Mesenchymal stem cell (in vitro differentiated cells and primary cell): Measurements from ENCODE around the gene DPH7.
"Not testable (repeated sequence)": the region's sequence is repeated elsewhere in the genome, so short reads cannot be mapped to it uniquely, and the experiment has no call there.

Experiments
- DNase-seq: peaks from one replicate; pipeline ENCODE4 v3.0.0-alpha.2; 2013
- H2AFZ ChIP-seq: one replicate; pipeline ENCODE4 v1.6.1; 2013; ENCODE audit warnings: low read depth, mild to moderate bottlenecking, control low read depth, inconsistent platforms, low read length, moderate library complexity
- H2AK5ac ChIP-seq: 2 replicates; pipeline ENCODE4 v1.6.1; 2013; ENCODE audit warnings: low read length, moderate library complexity, mild to moderate bottlenecking, inconsistent platforms; ENCODE audit not compliant: severe bottlenecking
- H2BK120ac ChIP-seq: one replicate; pipeline ENCODE4 v1.6.1; 2013; ENCODE audit warnings: low read depth, mild to moderate bottlenecking, inconsistent platforms, low read length, moderate library complexity
- H2BK12ac ChIP-seq, 2 experiments: one replicate each; pipeline ENCODE4 v1.6.1; 2013; ENCODE audit warnings: inconsistent platforms in 2 of 2, low read length in 2 of 2, mild to moderate bottlenecking in 2 of 2, moderate library complexity in 2 of 2, control low read depth in 1 of 2
- H2BK15ac ChIP-seq: one replicate; pipeline ENCODE4 v1.6.1; 2013; ENCODE audit warnings: mild to moderate bottlenecking, low read depth, inconsistent platforms; ENCODE audit not compliant: poor library complexity, severe bottlenecking
- H2BK5ac ChIP-seq: 2 replicates; pipeline ENCODE4 v1.6.1; 2013; ENCODE audit warnings: low read depth, mild to moderate bottlenecking, low read length, control low read depth, inconsistent platforms; ENCODE audit not compliant: poor library complexity, severe bottlenecking
- H3K14ac ChIP-seq, 2 experiments: one replicate each; pipeline ENCODE4 v1.6.1; 2013; ENCODE audit warnings: inconsistent platforms in 2 of 2, low read length in 2 of 2, control low read depth in 1 of 2, mild to moderate bottlenecking in 1 of 2, moderate library complexity in 1 of 2
- H3K18ac ChIP-seq, 2 experiments: one replicate each; pipeline ENCODE4 v1.6.1; 2013; ENCODE audit warnings: inconsistent platforms in 2 of 2, low read length in 2 of 2, control low read depth in 1 of 2, low read depth in 1 of 2, mild to moderate bottlenecking in 1 of 2
- H3K23ac ChIP-seq, 2 experiments: one replicate each; pipeline ENCODE4 v1.6.1; 2013; ENCODE audit warnings: inconsistent platforms in 2 of 2, low read length in 2 of 2, mild to moderate bottlenecking in 2 of 2, moderate library complexity in 2 of 2, control low read depth in 1 of 2
- H3K27ac ChIP-seq: 2 replicates; pipeline ENCODE4 v1.5.1; 2013; ENCODE audit warnings: mild to moderate bottlenecking, moderate library complexity, low read length, control low read depth, inconsistent platforms; ENCODE audit not compliant: poor library complexity, severe bottlenecking
- H3K27me3 ChIP-seq, 2 experiments: 2 replicates each; pipeline versions ENCODE4 v1.6.1 to v1.7.0; 2013; ENCODE audit warnings: low read length in 2 of 2, mild to moderate bottlenecking in 2 of 2, moderate library complexity in 2 of 2, control low read depth in 1 of 2, inconsistent platforms in 1 of 2; ENCODE audit not compliant: control insufficient read depth in 1 of 2, insufficient read depth in 1 of 2
- H3K36me3 ChIP-seq, 2 experiments: 2 replicates each; pipeline versions ENCODE4 v1.6.1 to v1.7.0; 2013; ENCODE audit warnings: low read length in 2 of 2, control low read depth in 1 of 2, inconsistent platforms in 1 of 2, low read depth in 1 of 2, mild to moderate bottlenecking in 1 of 2; ENCODE audit not compliant: insufficient read depth in 2 of 2, control insufficient read depth in 1 of 2
- H3K4ac ChIP-seq, 2 experiments: one replicate each; pipeline ENCODE4 v1.6.1; 2013; ENCODE audit warnings: inconsistent platforms in 2 of 2, low read length in 2 of 2, mild to moderate bottlenecking in 2 of 2, moderate library complexity in 2 of 2, control low read depth in 1 of 2, low read depth in 1 of 2
- H3K4me1 ChIP-seq: 2 replicates; pipeline ENCODE4 v1.6.1; 2013; ENCODE audit warnings: low read depth, low read length, control low read depth; ENCODE audit not compliant: control insufficient read depth, insufficient read depth
- H3K4me2 ChIP-seq: 2 replicates; pipeline ENCODE4 v1.6.1; 2013; ENCODE audit warnings: low read length, mild to moderate bottlenecking, inconsistent platforms; ENCODE audit not compliant: poor library complexity, severe bottlenecking
- H3K4me3 ChIP-seq, 2 experiments: 2 replicates each; pipeline versions ENCODE4 v1.5.1 to v1.7.0; 2013; ENCODE audit warnings: low read length in 2 of 2, mild to moderate bottlenecking in 2 of 2, control low read depth in 1 of 2, low read depth in 1 of 2; ENCODE audit not compliant: insufficient read depth in 1 of 2
- H3K79me1 ChIP-seq: replicated peaks from 2 replicates; pipeline ENCODE4 v1.6.1; 2013; ENCODE audit warnings: mild to moderate bottlenecking, control low read depth, low read length, inconsistent platforms; ENCODE audit not compliant: poor library complexity, severe bottlenecking
- H3K9ac ChIP-seq: 2 replicates; pipeline ENCODE4 v1.7.0; 2013; ENCODE audit warnings: mild to moderate bottlenecking, low read length, moderate library complexity
- H3K9me3 ChIP-seq: 2 replicates; pipeline ENCODE4 v1.7.0; 2013; ENCODE audit warnings: mild to moderate bottlenecking, low read length; ENCODE audit not compliant: control insufficient read depth
- H4K8ac ChIP-seq: one replicate; pipeline ENCODE4 v1.6.1; 2013; ENCODE audit warnings: inconsistent platforms, mild to moderate bottlenecking, low read length, moderate library complexity
- H4K91ac ChIP-seq: one replicate; pipeline ENCODE4 v1.6.1; 2013; ENCODE audit warnings: mild to moderate bottlenecking, low read length, inconsistent platforms
- WGBS: methylation state at CpG from one replicate; pipeline ENCODE4 v1.1.7; 2013; ENCODE audit warnings: mixed read lengths; 5-methylcytosine and 5-hydroxymethylcytosine counted together

Gene DPH7

DNA sequence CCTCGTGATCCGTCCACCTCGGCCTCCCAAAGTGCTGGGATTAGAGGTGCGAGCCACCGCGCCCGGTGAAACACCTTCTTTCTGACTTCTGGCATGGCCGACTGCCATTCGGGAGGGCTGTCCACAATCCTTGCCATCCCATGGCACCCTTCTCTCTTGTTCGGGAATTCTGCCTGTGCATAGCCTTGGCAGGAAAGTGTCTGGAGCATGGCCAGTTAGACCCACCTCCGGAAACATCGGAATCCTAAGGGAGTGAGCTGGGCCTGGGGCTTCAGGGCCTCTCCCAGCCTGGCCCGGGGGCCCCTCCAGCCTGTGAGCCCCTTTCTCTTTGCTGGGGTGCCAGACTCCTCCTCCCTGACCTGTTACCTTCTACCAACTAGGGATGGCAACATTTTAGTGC, 25.2 kb upstream of the DPH7 start:
- no peak overlapping the region for H3K4ac ChIP-seq
- H3K9me3 ChIP-seq = no peaks in the 10 kb centered on the region
- peaks cover 25% of the 10 kb centered on the region for H3K4me1 ChIP-seq
- no peak overlapping the region for H4K8ac ChIP-seq
- peaks cover 0 to 7% of the 10 kb centered on the region in 2 experiments for H3K36me3 ChIP-seq
- H2BK5ac ChIP-seq = no peak overlapping the region
- H3K4me2 ChIP-seq = no peak overlapping the region
- H3K79me1 ChIP-seq = peaks cover 16% of the 10 kb centered on the region
- no peak overlapping the region for H3K18ac ChIP-seq
- no peak overlapping the region for H3K14ac ChIP-seq
- no peak overlapping the region for H3K9ac ChIP-seq
- no peak overlapping the region for H4K91ac ChIP-seq
- WGBS = 93% methylated on average over 13 of the region's 13 CpGs
- H3K27ac ChIP-seq = no peak overlapping the region
- no peaks in the 10 kb centered on the region for H3K27me3 ChIP-seq
- no peak overlapping the region for H3K23ac ChIP-seq
- H2AK5ac ChIP-seq = no peak overlapping the region
- no peak overlapping the region for H3K4me3 ChIP-seq
- no peak overlapping the region for H2BK15ac ChIP-seq
- H2BK120ac ChIP-seq = no peak overlapping the region
- DNase-seq = no peak
- H2AFZ ChIP-seq = no peak overlapping the region
- no peak overlapping the region for H2BK12ac ChIP-seq

DNA sequence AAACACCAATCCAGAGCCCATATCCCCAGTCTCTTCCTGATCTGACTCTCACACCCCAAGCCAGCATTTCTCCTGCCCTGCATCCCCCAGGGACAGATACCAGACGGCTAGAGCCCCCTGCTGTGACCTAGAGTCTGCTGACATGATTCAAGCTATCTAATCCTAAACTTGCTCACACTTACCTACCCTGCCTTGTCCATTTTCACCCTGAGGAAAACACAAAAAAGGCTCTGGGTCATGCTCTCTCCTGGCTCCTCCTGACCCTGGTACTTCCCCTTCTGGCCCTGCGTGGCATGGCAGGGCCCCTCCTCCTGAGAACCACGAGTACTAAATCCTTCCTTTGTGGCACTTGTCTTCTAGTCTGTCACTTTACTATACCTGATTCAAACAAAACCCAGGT, 23.9 kb upstream of the DPH7 start:
- Histone ChIP-seq H3K9ac (no peak overlapping the region), H3K4me3 (no peak overlapping the region), H3K23ac (no peak overlapping the region), H3K27me3 (no peaks in the 10 kb centered on the region), H4K8ac (no peak overlapping the region), H3K79me1 (peaks cover 10% of the 10 kb centered on the region), H3K14ac (no peak overlapping the region), H4K91ac (no peak overlapping the region), H3K4ac (no peak overlapping the region), H3K9me3 (no peaks in the 10 kb centered on the region), H3K36me3 (no peaks in the 10 kb centered on the region), H3K4me1 (peaks cover 23% of the 10 kb centered on the region), H2BK12ac (no peak overlapping the region), H2AK5ac (peak overlapping the region; percentile 13), H2BK15ac (no peak overlapping the region), H2BK120ac (no peak overlapping the region), H2BK5ac (no peak overlapping the region), H3K27ac (no peak overlapping the region), H3K4me2 (no peak overlapping the region), H3K18ac (no peak overlapping the region), H2AFZ (no peak overlapping the region)
- 18% methylated on average over 2 of the region's 3 CpGs for whole genome bisulfite sequencing
- no peak for DNase-seq

DNA sequence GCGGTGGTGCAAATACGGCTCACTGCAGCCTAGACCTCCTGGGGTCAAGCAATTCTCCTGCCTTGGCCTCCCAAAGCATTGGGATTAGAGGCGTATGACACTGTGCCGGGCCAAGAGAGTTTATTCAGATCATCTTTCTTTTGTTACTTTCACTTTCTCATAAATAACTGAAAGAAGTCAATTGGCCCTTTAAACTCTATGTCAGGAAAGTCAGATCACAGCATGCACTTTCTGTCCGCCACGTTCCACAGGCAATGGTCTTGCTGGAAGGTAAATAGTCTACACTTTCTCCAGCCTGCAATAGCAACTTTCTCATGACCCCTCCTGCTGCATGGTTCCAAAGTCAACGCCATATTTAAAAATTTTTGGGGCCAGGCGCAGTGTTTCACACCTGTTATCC, 20.2 kb upstream of the DPH7 start:
- no peak overlapping the region for H2AK5ac ChIP-seq
- H3K9me3 ChIP-seq = no peaks in the 10 kb centered on the region
- H4K8ac ChIP-seq = no peak overlapping the region
- H3K18ac ChIP-seq = no peak overlapping the region
- no peaks in the 10 kb centered on the region for H3K4me1 ChIP-seq
- H3K36me3 ChIP-seq = no peaks in the 10 kb centered on the region
- WGBS = 86% methylated on average over 8 of the region's 8 CpGs
- no peak overlapping the region for H2BK5ac ChIP-seq
- DNase-seq = no peak
- no peaks in the 10 kb centered on the region for H3K79me1 ChIP-seq
- H3K14ac ChIP-seq = no peak overlapping the region
- no peak overlapping the region for H2AFZ ChIP-seq
- no peak overlapping the region for H3K23ac ChIP-seq
- H3K4me3 ChIP-seq = no peak overlapping the region
- no peak overlapping the region for H3K27ac ChIP-seq
- no peak overlapping the region for H2BK120ac ChIP-seq
- no peak overlapping the region for H2BK15ac ChIP-seq
- H3K4ac ChIP-seq = no peak overlapping the region
- H2BK12ac ChIP-seq = no peak overlapping the region
- no peak overlapping the region for H4K91ac ChIP-seq
- H3K4me2 ChIP-seq = no peak overlapping the region
- no peak overlapping the region for H3K9ac ChIP-seq
- H3K27me3 ChIP-seq = no peaks in the 10 kb centered on the region

DNA sequence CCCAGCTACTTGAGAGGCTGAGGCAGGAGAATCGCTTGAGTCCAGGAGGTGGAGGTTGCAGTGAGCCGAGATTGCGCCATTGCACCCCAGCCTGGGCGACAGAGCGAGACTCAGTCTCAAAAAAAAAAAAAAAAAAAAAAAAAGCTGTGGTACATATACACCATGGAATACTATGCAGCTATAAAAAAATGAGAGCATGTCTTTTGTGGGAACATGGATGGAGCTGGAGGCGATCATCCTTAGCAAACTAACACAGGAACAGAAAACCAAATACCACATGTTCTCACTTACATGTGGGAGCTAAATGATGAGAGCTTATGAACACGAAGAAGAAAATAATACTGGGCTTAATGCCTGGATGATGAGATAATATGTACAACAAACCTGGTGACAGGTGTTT, 17.9 kb upstream of the DPH7 start:
- not testable (repeated sequence) for H3K23ac ChIP-seq, H3K4me1 ChIP-seq, H3K9me3 ChIP-seq, H4K8ac ChIP-seq, H3K9ac ChIP-seq, H4K91ac ChIP-seq, H2BK12ac ChIP-seq, H3K79me1 ChIP-seq, H3K36me3 ChIP-seq, H2AK5ac ChIP-seq, H3K27ac ChIP-seq, H3K4me2 ChIP-seq, DNase-seq, H3K4me3 ChIP-seq, H3K18ac ChIP-seq, H2AFZ ChIP-seq, H2BK5ac ChIP-seq, H3K4ac ChIP-seq, H3K27me3 ChIP-seq, H2BK120ac ChIP-seq, H3K14ac ChIP-seq, H2BK15ac ChIP-seq
- WGBS = no CpG with 5 or more reads among the region's 7 CpGs
